Measurements from ENCODE around the gene TREML2.

- TF ChIP-seq POLR2A (IDR thresholded peaks at IDR 0.05; ENCODE audit: extremely low read depth, insufficient read length) (no peak), CTCF (IDR thresholded peaks at IDR 0.05; ENCODE audit: low read depth, low read length) (no peak), MAX (IDR thresholded peaks at IDR 0.05; ENCODE audit: low read depth, low read length) (no peak), MYC (IDR thresholded peaks at IDR 0.05; ENCODE audit: low read depth, low read length) (no peak)
These were observed 46.8 kb downstream of the TREML2 start, which contains the start of gene TREML1 for GRCh38 chr6:41153992-41154625.

Data from NB4 (cell line).